ENCODE data around the gene FOXP1. TPM values are rescaled to one million over a fixed set of nuclear protein-coding genes. Genes with fewer than 3 reads are reported as not detected.

The FOXP1 gene
- polyA plus RNA-seq, 1 experiment = 56.6 TPM

DNA sequence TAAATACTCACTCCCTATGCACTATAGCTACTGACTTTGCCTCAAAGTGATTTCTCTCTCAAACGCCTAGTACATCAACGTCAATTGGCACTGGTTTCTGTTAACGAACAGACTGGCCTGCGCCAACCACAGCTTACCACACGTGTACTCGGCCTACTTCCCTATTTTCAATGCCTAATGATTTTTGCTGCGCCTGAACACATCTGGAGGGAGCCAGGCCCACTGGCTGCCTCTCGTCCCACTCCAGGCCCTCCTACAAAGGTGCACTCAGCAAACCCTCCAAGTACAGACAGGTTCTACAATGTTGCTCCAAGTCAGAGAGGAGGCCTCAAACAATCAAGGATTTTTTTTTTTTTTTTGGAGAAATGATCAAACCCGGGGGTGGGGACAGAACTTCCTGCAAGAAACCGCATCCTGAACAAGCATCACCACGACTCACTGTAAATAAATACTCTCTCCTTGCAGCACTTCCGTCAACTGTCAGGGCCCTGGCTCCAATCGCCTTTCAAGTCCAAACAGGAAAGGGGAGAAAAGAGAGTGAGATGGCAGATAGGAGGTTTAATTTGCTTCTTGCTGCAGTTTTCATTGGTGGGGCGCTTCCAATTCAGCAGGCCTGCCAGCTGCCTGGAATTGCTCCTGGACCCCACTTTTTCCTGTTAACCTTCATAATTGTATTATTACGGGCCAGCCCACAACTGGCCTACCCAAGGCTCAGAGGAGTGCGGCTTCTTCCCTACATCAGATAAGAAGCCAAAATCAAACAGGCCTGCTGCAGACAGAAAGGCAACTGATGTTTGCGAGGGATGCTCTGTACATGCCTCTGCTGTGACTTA is 139.3 kb downstream of the FOXP1 start:
- CTCF ChIA-PET = no interaction called here
- Histone ChIP-seq H3K27ac (ENCODE audit: low read depth, low read length) (peak overlapping the region; percentile 66), H3K9me3 (ENCODE audit: control insufficient read depth, insufficient read depth, low read length) (no peaks in the 10 kb centered on the region)

DNA sequence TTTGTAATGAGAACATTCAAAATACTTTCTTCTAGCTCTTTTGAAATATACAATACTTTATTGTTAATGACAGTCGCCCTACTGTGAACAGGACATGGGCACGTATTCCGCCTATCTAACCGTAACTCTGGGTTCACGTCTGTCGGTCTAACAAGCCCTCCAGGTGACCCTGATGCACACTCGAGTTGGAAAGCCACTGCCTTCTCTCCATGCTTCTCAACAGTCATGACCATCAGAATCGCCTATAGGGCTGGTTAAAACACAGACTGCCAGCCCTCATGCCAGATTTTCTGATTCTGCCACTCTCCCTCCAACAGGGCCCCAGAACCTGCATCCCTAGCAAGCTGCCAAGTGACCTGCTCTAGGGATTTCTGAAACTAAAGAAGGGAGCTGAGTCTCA is 140.2 kb downstream of the FOXP1 start:
- ChIA-PET CTCF (no interaction called here), POLR2A (no interaction called here)

More for the DNA sequence above, 139.3 kb downstream of the FOXP1 start:
- no peak overlapping the region for H3K4me3 ChIP-seq (ENCODE audit: low read depth, low read length)
- TF ChIP-seq, protein P1, sequence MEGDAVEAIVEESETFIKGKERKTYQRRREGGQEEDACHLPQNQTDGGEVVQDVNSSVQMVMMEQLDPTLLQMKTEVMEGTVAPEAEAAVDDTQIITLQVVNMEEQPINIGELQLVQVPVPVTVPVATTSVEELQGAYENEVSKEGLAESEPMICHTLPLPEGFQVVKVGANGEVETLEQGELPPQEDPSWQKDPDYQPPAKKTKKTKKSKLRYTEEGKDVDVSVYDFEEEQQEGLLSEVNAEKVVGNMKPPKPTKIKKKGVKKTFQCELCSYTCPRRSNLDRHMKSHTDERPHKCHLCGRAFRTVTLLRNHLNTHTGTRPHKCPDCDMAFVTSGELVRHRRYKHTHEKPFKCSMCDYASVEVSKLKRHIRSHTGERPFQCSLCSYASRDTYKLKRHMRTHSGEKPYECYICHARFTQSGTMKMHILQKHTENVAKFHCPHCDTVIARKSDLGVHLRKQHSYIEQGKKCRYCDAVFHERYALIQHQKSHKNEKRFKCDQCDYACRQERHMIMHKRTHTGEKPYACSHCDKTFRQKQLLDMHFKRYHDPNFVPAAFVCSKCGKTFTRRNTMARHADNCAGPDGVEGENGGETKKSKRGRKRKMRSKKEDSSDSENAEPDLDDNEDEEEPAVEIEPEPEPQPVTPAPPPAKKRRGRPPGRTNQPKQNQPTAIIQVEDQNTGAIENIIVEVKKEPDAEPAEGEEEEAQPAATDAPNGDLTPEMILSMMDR (IDR thresholded peaks at IDR 0.05; ENCODE audit: low read depth, low read length) = no peak
- POLR2A ChIA-PET = no interaction called here
- peak; percentile 59 for DNase-seq (ENCODE audit: low read depth, low spot score)
- H3K27me3 ChIP-seq (ENCODE audit: control insufficient read depth, insufficient read depth, low read length) = no peaks in the 10 kb centered on the region

DNA sequence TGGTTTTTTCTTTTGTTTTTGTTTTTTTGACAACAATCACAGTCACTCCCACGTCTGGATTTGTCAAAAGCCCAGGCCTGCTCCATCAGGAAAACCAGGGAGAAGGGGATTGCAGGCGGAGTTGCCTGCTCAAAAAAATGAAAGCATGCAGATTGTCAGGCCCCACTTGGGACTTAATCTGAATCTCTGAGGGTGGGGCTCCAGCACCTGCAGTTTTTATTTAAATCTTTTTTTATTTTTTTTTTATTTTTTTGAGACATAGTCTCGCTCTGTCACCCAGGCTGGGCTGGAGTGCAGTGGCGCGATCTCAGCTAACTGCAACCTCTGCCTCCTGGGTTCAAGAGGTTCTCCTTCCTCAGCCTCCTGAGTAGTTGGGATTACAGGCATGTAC is 140.9 kb downstream of the FOXP1 start:
- no peak overlapping the region for H3K4me3 ChIP-seq (ENCODE audit: low read depth, low read length)
- H3K9me3 ChIP-seq (ENCODE audit: control insufficient read depth, insufficient read depth, low read length) = no peaks in the 10 kb centered on the region
- H3K27ac ChIP-seq (ENCODE audit: low read depth, low read length) = no peak overlapping the region
- ChIA-PET POLR2A (no interaction called here), CTCF (interaction anchor here (0.5 kb wide), 1 partner anchor 137 kb away, joined by 4 read pairs; no protein-coding TSS in a partner anchor)
- H3K27me3 ChIP-seq (ENCODE audit: control insufficient read depth, insufficient read depth, low read length) = no peaks in the 10 kb centered on the region
- TF ChIP-seq, protein P1 (IDR thresholded peaks at IDR 0.05; ENCODE audit: low read depth, low read length) = no peak
- DNase-seq (ENCODE audit: low read depth, low spot score) = no peak

More for the DNA sequence above, 140.2 kb downstream of the FOXP1 start:
- Histone ChIP-seq H3K27ac (ENCODE audit: low read depth, low read length) (no peak overlapping the region), H3K27me3 (ENCODE audit: control insufficient read depth, insufficient read depth, low read length) (no peaks in the 10 kb centered on the region), H3K4me3 (ENCODE audit: low read depth, low read length) (no peak overlapping the region), H3K9me3 (ENCODE audit: control insufficient read depth, insufficient read depth, low read length) (no peaks in the 10 kb centered on the region)
- TF ChIP-seq, protein P1 (IDR thresholded peaks at IDR 0.05; ENCODE audit: low read depth, low read length) = no peak
- no peak for DNase-seq (ENCODE audit: low read depth, low spot score)

DNA sequence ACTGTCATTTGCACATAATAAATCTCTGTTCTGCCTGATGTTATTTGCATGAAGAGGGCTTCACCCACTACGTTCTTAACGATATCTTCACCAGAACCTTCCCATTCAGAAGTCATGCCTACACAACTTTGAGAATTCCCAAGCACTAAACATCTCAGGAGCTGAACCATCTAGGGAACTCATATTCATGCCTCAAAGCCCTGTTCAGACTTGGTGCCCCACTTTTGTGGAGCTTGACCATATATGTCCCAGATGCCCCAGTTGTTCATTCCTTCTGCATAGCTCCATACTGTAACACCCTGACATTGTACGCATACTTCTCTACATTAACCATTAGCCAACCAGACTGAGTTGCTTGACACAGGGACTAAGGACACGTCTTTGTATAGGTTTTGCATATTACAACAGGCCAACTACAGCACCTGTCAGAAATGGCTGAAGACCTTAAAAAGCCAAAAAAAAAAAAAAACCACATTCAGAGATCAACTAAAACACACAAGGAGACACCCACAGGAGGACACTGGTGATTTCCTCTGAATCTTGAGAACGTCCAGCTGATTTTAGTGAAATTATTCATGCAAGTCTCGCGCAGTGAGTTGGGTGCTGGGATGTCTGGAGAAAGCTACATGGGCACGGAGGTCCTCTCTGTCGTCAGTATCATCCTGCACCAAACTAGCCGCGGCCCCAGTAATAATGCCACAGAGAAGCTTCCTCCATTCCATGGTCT is 141.4 kb downstream of the FOXP1 start:
- CTCF ChIA-PET = interaction anchor here (0.5 kb wide), 1 partner anchor 138 kb away, joined by 4 read pairs; no protein-coding TSS in a partner anchor
- TF ChIP-seq, protein P1 (IDR thresholded peaks at IDR 0.05; ENCODE audit: low read depth, low read length) = no peak
- POLR2A ChIA-PET = no interaction called here

More for the DNA sequence above, 141.4 kb downstream of the FOXP1 start:
- no peak overlapping the region for H3K27ac ChIP-seq (ENCODE audit: low read depth, low read length)
- no peak overlapping the region for H3K4me3 ChIP-seq (ENCODE audit: low read depth, low read length)
- no peaks in the 10 kb centered on the region for H3K9me3 ChIP-seq (ENCODE audit: control insufficient read depth, insufficient read depth, low read length)
- no peaks in the 10 kb centered on the region for H3K27me3 ChIP-seq (ENCODE audit: control insufficient read depth, insufficient read depth, low read length)
- DNase-seq (ENCODE audit: low read depth, low spot score) = no peak

Data from AG04450 (cell line).